Endothelial cell of umbilical vein (primary cell): Measurements from ENCODE around the gene JPT2.

ENCODE experiments used
- CTCF ChIP-seq, 2 donors: IDR thresholded peaks; 1 replicate in 1 of 2; 2 replicates in 1 of 2; pipeline ENCODE4 v1.5.1; 2011; ENCODE audit warnings: low read length in 2 of 2, mild to moderate bottlenecking in 2 of 2, moderate library complexity in 2 of 2, control low read depth in 1 of 2, inconsistent platforms in 1 of 2, low read depth in 1 of 2; ENCODE audit not compliant: insufficient read depth in 1 of 2; ENCODE audit errors: extremely low read depth in 1 of 2
- EZH2 ChIP-seq: IDR thresholded peaks from 2 replicates; pipeline ENCODE4 v1.6.1; 2012; ENCODE audit warnings: borderline replicate concordance, low read depth, mild to moderate bottlenecking, moderate library complexity, low read length, inconsistent platforms; ENCODE audit not compliant: severe bottlenecking
- FOS ChIP-seq: IDR thresholded peaks from 2 replicates; pipeline ENCODE4 v1.6.1; 2011; ENCODE audit warnings: mild to moderate bottlenecking, low read length, moderate library complexity, borderline replicate concordance; ENCODE audit not compliant: insufficient read depth
- JUN ChIP-seq: IDR thresholded peaks from 2 replicates; pipeline ENCODE4 v1.6.1; 2011; ENCODE audit warnings: borderline replicate concordance, low read depth; ENCODE audit not compliant: insufficient read length, insufficient read depth
- POLR2A ChIP-seq: IDR thresholded peaks from 2 replicates; pipeline ENCODE4 v1.6.1; 2012; ENCODE audit warnings: low read depth, mild to moderate bottlenecking, control low read depth, low read length

GRCh38 chr16:1645914-1646525 lies 32.1 kb upstream of the JPT2 start:
- TF ChIP-seq CTCF (IDR thresholded peaks at IDR 0.05; ENCODE audit: extremely low read depth in 1 of 2, insufficient read depth in 1 of 2, low read depth in 1 of 2, low read length in 2 of 2), result no peak
- no peak for TF ChIP-seq POLR2A
- no peak for TF ChIP-seq EZH2
- TF ChIP-seq FOS, result no peak
- no peak for TF ChIP-seq JUN
